ENCODE data around the gene LDLRAD2.

DNA sequence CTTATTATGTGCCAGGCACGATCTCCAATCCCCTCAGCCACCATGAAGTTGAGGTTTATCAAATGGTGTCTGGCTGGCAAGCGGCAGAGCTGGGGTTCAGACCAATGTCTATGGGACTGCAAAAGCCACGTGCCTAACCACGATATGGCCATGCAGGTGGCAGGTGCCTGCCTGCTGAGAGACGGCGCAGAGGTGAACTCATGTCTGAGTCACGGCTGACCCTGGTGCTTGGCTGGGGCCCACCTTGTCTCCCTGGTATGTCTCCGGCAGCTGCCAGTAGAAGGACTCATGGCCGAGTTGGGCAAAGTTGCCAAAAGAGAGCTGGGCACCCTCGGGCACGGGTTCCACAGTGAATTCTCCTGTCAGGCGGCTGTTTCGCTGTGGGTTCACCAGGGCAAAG lies 59.9 kb downstream of the LDLRAD2 start:
- TF ChIP-seq POLR2A (IDR thresholded peaks at IDR 0.05; ENCODE audit: control extremely low read depth in 1 of 2, low read depth in 2 of 2, low read length in 2 of 2) (no peak), POLR2AphosphoS5 (IDR thresholded peaks at IDR 0.05; ENCODE audit: low read depth, low read length) (no peak), JUN (IDR thresholded peaks at IDR 0.05; ENCODE audit: low read depth, low read length) (no peak), SRF (IDR thresholded peaks at IDR 0.05; ENCODE audit: low read depth, low read length) (no peak), TAF1 (IDR thresholded peaks at IDR 0.05; ENCODE audit: low read depth, low read length) (no peak), KDM5A (IDR thresholded peaks at IDR 0.05; ENCODE audit: low read length) (no peak), GABPA (IDR thresholded peaks at IDR 0.05; ENCODE audit: borderline replicate concordance, insufficient read depth, low read length) (no peak), EGR1 (IDR thresholded peaks at IDR 0.05; ENCODE audit: borderline replicate concordance, low read depth, low read length) (no peak)
- TF ChIP-seq, protein P1, sequence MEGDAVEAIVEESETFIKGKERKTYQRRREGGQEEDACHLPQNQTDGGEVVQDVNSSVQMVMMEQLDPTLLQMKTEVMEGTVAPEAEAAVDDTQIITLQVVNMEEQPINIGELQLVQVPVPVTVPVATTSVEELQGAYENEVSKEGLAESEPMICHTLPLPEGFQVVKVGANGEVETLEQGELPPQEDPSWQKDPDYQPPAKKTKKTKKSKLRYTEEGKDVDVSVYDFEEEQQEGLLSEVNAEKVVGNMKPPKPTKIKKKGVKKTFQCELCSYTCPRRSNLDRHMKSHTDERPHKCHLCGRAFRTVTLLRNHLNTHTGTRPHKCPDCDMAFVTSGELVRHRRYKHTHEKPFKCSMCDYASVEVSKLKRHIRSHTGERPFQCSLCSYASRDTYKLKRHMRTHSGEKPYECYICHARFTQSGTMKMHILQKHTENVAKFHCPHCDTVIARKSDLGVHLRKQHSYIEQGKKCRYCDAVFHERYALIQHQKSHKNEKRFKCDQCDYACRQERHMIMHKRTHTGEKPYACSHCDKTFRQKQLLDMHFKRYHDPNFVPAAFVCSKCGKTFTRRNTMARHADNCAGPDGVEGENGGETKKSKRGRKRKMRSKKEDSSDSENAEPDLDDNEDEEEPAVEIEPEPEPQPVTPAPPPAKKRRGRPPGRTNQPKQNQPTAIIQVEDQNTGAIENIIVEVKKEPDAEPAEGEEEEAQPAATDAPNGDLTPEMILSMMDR (IDR thresholded peaks at IDR 0.05; ENCODE audit: control extremely low read depth in 1 of 3, insufficient read depth in 1 of 3, low read depth in 1 of 3, low read length in 3 of 3): no peak

All from H1 (cell line).